K562 (cell line): Measurements from ENCODE around the gene RACK1. TPM values are rescaled to one million over a fixed set of nuclear protein-coding genes. Genes with fewer than 3 reads are reported as not detected.

Source experiments
- ATAC-seq: fragments of 200-7000 bp; cut with Tn5 transposase; 3 replicates; pipeline ENCODE4 v1.9.1; 2020; ENCODE audit warnings: moderate library complexity
- BruUV-seq: library from RNA; stranded (reverse); fragments of 400-500 nt; replicated peaks from 2 replicates; lab custom pipeline; 2021; lab: Mats Ljungman, UMichigan
- CTCF ChIA-PET: fragments of 300-600 bp; formaldehyde crosslinking; extraction: SDS; loops from one replicate; lab custom pipeline; 2021; ENCODE audit warnings: low intra/inter-chr PET ratio; lab: Yijun Ruan, JAX
- POLR2A ChIA-PET: fragments of 300-600, 350-650 bp; sonication (Branson Sonifier 250); formaldehyde crosslinking; extraction: SDS; loops from one replicate; lab custom pipeline; 2021; ENCODE audit warnings: antibody characterized with exemption, inconsistent platforms; lab: Yijun Ruan, JAX
- DNase-seq, 4 experiments: peaks; one replicate each; pipeline versions ENCODE4 v3.0.0 to v3.0.0-alpha.2; 2011 to 2018; ENCODE audit warnings: low spot score in 3 of 4, mixed read lengths in 3 of 4; ENCODE audit errors: extremely low read depth in 1 of 4
- FAIRE-seq: peaks from 2 replicates; lab custom pipeline; 2011; peaks lifted over from hg19 to GRCh38; lab: Jason Lieb, UNC
- H2AFZ ChIP-seq: 2 replicates; pipeline ENCODE4 v1.6.0; 2011; ENCODE audit warnings: low read depth, low read length, control low read depth, inconsistent platforms
- H3K27ac ChIP-seq: fragments of 200-600 bp; 3 replicates; pipeline ENCODE4 v1.8.0; 2011; ENCODE audit warnings: low read depth, mild to moderate bottlenecking, control low read depth, inconsistent platforms, low read length, moderate library complexity, mixed read lengths; ENCODE audit errors: extremely low read depth
- H3K27me3 ChIP-seq, 2 experiments: fragments of 300-600 bp in 1 of 2; 2 replicates in 1 of 2; 3 replicates in 1 of 2; pipeline versions ENCODE4 v1.6.0 to v1.8.0; 2011; ENCODE audit warnings: inconsistent platforms in 2 of 2, low read length in 2 of 2, mild to moderate bottlenecking in 1 of 2, mixed read lengths in 1 of 2, moderate library complexity in 1 of 2; ENCODE audit not compliant: control insufficient read depth in 2 of 2, insufficient read depth in 2 of 2
- H3K36me3 ChIP-seq: fragments of 300-600 bp; 3 replicates; pipeline ENCODE4 v1.8.0; 2011; ENCODE audit warnings: mild to moderate bottlenecking, low read length, inconsistent platforms; ENCODE audit not compliant: control insufficient read depth, insufficient read depth
- H3K4me1 ChIP-seq, 2 experiments: fragments of 200-600 bp in 1 of 2; replicated peaks in 1 of 2; 2 replicates in 1 of 2; 3 replicates in 1 of 2; pipeline versions ENCODE4 v1.5.1 to v1.8.0; 2011; ENCODE audit warnings: inconsistent platforms in 2 of 2, low read length in 2 of 2, mild to moderate bottlenecking in 1 of 2, mixed read lengths in 1 of 2, moderate library complexity in 1 of 2; ENCODE audit not compliant: control insufficient read depth in 2 of 2, insufficient read depth in 2 of 2
- H3K4me2 ChIP-seq: 2 replicates; pipeline ENCODE4 v1.6.1; 2011; ENCODE audit warnings: low read length, control low read depth, inconsistent platforms, mixed read lengths; ENCODE audit not compliant: insufficient read depth
- H3K4me3 ChIP-seq: fragments of 200-600 bp; sonication (generic), shearing (Covaris generic); 2 replicates; pipeline ENCODE4 v1.5.1; 2016; ENCODE audit warnings: control low read depth, inconsistent platforms
- H3K79me2 ChIP-seq: fragments of 200-600 bp; 3 replicates; pipeline ENCODE4 v1.8.0; 2011; ENCODE audit warnings: low read length, inconsistent platforms; ENCODE audit not compliant: control insufficient read depth, insufficient read depth
- H3K9ac ChIP-seq, 2 experiments: 2 replicates each; pipeline versions ENCODE4 v1.6.0 to v1.6.1; 2011; ENCODE audit warnings: low read depth in 2 of 2, low read length in 2 of 2, control low read depth in 1 of 2, inconsistent platforms in 1 of 2, mild to moderate bottlenecking in 1 of 2, mixed read lengths in 1 of 2; ENCODE audit not compliant: insufficient read depth in 1 of 2
- H3K9me1 ChIP-seq: one replicate; pipeline ENCODE4 v1.6.0; 2011; ENCODE audit warnings: inconsistent platforms, mild to moderate bottlenecking, low read length, moderate library complexity; ENCODE audit not compliant: control insufficient read depth, insufficient read depth
- H3K9me3 ChIP-seq: replicated peaks from 2 replicates; pipeline ENCODE4 v1.5.1; 2011; ENCODE audit warnings: low read depth, low read length, inconsistent platforms; ENCODE audit not compliant: control insufficient read depth, insufficient read depth
- H4K20me1 ChIP-seq: replicated peaks from 2 replicates; pipeline ENCODE4 v1.6.1; 2011; ENCODE audit warnings: low read length, inconsistent platforms, mixed read lengths; ENCODE audit not compliant: control insufficient read depth, insufficient read depth
- ATF6 ChIP-seq: sonication (generic); formaldehyde crosslinking; IDR thresholded peaks from 2 replicates; pipeline ENCODE4 v1.4.0; 2020; ENCODE audit warnings: mild to moderate bottlenecking, missing genetic modification reagents
- CHCHD3 ChIP-seq: fragments of 250-450 bp; sonication (Bioruptor Pico); IDR thresholded peaks from 2 replicates; pipeline ENCODE4 v2.1.2; 2022; ENCODE audit warnings: mild to moderate bottlenecking
- ELF4 ChIP-seq: fragments of 450-650 bp; formaldehyde crosslinking; IDR thresholded peaks from 2 replicates; pipeline ENCODE4 v1.4.0; 2022; ENCODE audit warnings: missing genetic modification characterization
- ETV6 ChIP-seq, 3 experiments: fragments of 150-350 bp in 1 of 3; sonication (generic) in 1 of 3; formaldehyde crosslinking in 1 of 3; IDR thresholded peaks; 2 replicates each; pipeline versions ENCODE4 v1.6.1 to v1.8.0; 2014 to 2022; ENCODE audit warnings: borderline replicate concordance in 2 of 3, low read depth in 2 of 3, antibody characterized with exemption in 1 of 3, low read length in 1 of 3, mild to moderate bottlenecking in 1 of 3, missing genetic modification reagents in 1 of 3
- JUN ChIP-seq, 2 experiments: sonication (generic) in 1 of 2; formaldehyde crosslinking in 1 of 2; IDR thresholded peaks; 2 replicates each; pipeline versions ENCODE4 v1.6.1 to v1.8.0; 2012 to 2022; ENCODE audit warnings: borderline replicate concordance in 2 of 2, mild to moderate bottlenecking in 2 of 2, improper control_type of control experiment in 1 of 2, low read depth in 1 of 2, low read length in 1 of 2, missing genetic modification reagents in 1 of 2
- MTA1 ChIP-seq: fragments of 450-650 bp; IDR thresholded peaks from 2 replicates; pipeline ENCODE4 v1.6.1; 2017; ENCODE audit warnings: borderline replicate concordance
- NUFIP1 ChIP-seq: fragments of 450-650 bp; IDR thresholded peaks from 2 replicates; pipeline ENCODE4 v1.6.1; 2018; ENCODE audit not compliant: partially characterized antibody
- SP1 ChIP-seq: sonication (generic); formaldehyde crosslinking; IDR thresholded peaks from 2 replicates; pipeline ENCODE4 v1.8.1; 2022; ENCODE audit warnings: mild to moderate bottlenecking, missing genetic modification reagents
- TCF7 ChIP-seq: sonication (generic); IDR thresholded peaks from 2 replicates; pipeline ENCODE4 v1.6.1; 2016; ENCODE audit warnings: antibody characterized with exemption, borderline replicate concordance
- WGBS: fragments of 100-300 bp; shearing (Covaris generic); methylation state at CpG from one replicate; pipeline ENCODE4 v1.1.6; 2016; ENCODE audit warnings: low coverage, mixed read lengths; ENCODE audit not compliant: insufficient coverage; ENCODE audit errors: missing lambda C conversion rate; 5-methylcytosine and 5-hydroxymethylcytosine counted together
- in situ Hi-C: fragments of 300-500 bp; cut with MboI; formaldehyde crosslinking; loops from 4 replicates; pipeline ENCODE4 v1.15.0; 2018; ENCODE audit warnings: inconsistent platforms, mixed read lengths
- intact Hi-C: fragments of 100-400 bp; cut with micrococcal nuclease; formaldehyde crosslinking; loops from 2 replicates; pipeline ENCODE4 v1.14.2; 2022
- polyA plus RNA-seq, 8 experiments: library from polyadenylated mRNA; depleted of rRNA in 4 of 8; stranded (reverse) in 5 of 8; unstranded in 3 of 8; fragments of >200 nt; fragmentation: Nextera tagmentation in 2 of 8; fragmentation: Illumina TruSeq in 1 of 8; extraction: Ambion mirVana in 2 of 8; extraction: Trizol in 1 of 8; gene quantifications; 2 replicates each; pipeline versions ENCODE4 v1.2.1 to v1.2.3, GENCODE V29; 2011 to 2014; ENCODE audit warnings: inconsistent platforms in 1 of 8, missing spikeins in 1 of 8
- total RNA-seq, 7 experiments: library from RNA; depleted of rRNA in 6 of 7; stranded (reverse); fragments of >200 nt in 6 of 7; fragmentation: Illumina TruSeq in 2 of 7; extraction: Trizol in 2 of 7; gene quantifications; 2 replicates each; pipeline versions ENCODE4 v1.2.1 to v1.2.3, GENCODE V29; 2011 to 2021; ENCODE audit warnings: low replicate concordance in 1 of 7
- TF ChIP-seq, protein P1 (sequence below): fragments of 450-650 bp; IDR thresholded peaks from 2 replicates; pipeline ENCODE4 v1.6.1; 2016; ENCODE audit warnings: borderline replicate concordance
- TF ChIP-seq, protein P2 (sequence below): fragments of 250-450 bp; sonication (Bioruptor Pico); IDR thresholded peaks from 2 replicates; pipeline ENCODE4 v1.8.0; 2022; ENCODE audit warnings: inconsistent platforms, mild to moderate bottlenecking, moderate library complexity, borderline replicate concordance

The RACK1 gene
- total and polyA plus RNA-seq, 9 of the 15 experiments (the other 6 are each of a cell fraction or from before 2014, with no cell fraction given), result 2,303 to 5,311 (median 3,833) TPM

DNA sequence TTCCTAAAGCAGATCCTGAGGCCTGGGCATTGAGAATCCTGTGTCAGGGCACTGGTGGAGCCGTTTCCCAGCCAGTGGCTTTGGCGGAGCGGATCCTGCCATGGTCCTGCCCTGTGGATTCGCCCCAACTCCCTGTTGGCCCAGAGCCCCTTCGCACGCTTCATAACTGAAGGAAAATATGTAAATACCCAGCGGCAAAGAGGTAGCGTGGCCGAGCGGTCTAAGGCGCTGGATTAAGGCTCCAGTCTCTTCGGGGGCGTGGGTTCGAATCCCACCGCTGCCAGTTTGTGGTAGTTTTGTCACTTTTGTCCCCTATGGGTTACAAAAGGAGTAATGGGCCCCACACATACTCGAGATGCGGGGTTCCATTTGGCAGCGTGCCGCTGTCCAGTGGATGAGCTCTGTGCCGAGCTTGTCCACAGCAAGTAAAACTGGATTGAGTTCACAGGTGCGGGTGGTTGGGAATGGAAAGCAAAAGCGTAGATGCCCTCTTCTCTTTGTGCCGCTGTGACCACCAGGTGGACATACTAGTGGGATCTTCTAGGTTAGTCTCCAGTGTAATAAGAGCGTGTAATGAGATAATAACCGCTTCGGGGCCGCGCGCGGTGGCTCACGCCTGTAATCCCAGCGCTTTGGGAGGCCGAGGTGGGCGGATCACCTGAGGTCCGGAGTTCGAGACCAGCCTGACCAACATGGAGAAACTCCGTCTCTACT lies 56.0 kb downstream of the RACK1 start:
- Histone ChIP-seq H3K27ac (peak overlapping the region; percentile 95), H3K4me1 (peaks cover 17 to 58% of the 10 kb centered on the region in 2 experiments), H4K20me1 (0 out of 2 replicates have a peak, but pooled peaks cover 3% of the 10 kb centered on the region), H3K9me1 (no peaks in the 10 kb centered on the region), H3K4me3 (peak overlapping the region; percentile 67), H3K9me3 (no peaks in the 10 kb centered on the region), H3K4me2 (peak overlapping the region; percentile 99), H3K79me2 (peaks cover 6% of the 10 kb centered on the region), H3K27me3 (no peaks in the 10 kb centered on the region), H3K36me3 (no peaks in the 10 kb centered on the region), H3K9ac (peak overlapping the region; percentile 95 to 96), H2AFZ (peak overlapping the region; percentile 96)
- DNase-seq, result peak; percentile 62 to 93 (median 64)
- intact Hi-C loops, result loop anchor here (1.0 to 5.0 kb wide), 4 partner anchors 15 to 75 kb away; partner anchors contain the start of gene TRIM52
- in situ Hi-C loops, result no loop called here
- peak; percentile 15 for ATAC-seq
- CTCF ChIA-PET, result no interaction called here
- TSS peak; percentile 77 for BruUV-seq
- FAIRE-seq, result peak; percentile 49
- WGBS, result 2% methylated on average over 37 of the region's 37 CpGs
- POLR2A ChIA-PET, result interaction anchor here (0.6 to 2.3 kb wide), 7 partner anchors 12 to 251 kb away, joined by 3 to 11 read pairs (median 4); partner anchors contain the start of gene TRIM41
- TF ChIP-seq JUN (IDR thresholded peaks at IDR 0.05; ENCODE audit: borderline replicate concordance, low read depth, low read length) (0 out of 2 replicates have a peak, but pooled peaks have one; percentile 31), JUN (CRISPR knock-in tag; IDR thresholded peaks at IDR 0.05; ENCODE audit: borderline replicate concordance) (peak; percentile 62; the same call in 1 of the 2 replicates), TCF7 (no peak), ELF4 (no peak), SP1 (peak; percentile 82), NUFIP1 (no peak), CHCHD3 (CRISPR knock-in tag) (no peak), ATF6 (no peak), ETV6 (IDR thresholded peaks at IDR 0.05; ENCODE audit: borderline replicate concordance in 1 of 2, low read depth in 2 of 2, low read length in 1 of 2) (0 out of 4 replicates have a peak, but pooled peaks of 1 of the 2 experiments have one; percentile 33), ETV6 (CRISPR knock-in tag; IDR thresholded peaks at IDR 0.05; ENCODE audit: borderline replicate concordance) (peak; percentile 68; the same call in 1 of the 2 replicates), MTA1 (peak; percentile 81)
- TF ChIP-seq, protein P1, sequence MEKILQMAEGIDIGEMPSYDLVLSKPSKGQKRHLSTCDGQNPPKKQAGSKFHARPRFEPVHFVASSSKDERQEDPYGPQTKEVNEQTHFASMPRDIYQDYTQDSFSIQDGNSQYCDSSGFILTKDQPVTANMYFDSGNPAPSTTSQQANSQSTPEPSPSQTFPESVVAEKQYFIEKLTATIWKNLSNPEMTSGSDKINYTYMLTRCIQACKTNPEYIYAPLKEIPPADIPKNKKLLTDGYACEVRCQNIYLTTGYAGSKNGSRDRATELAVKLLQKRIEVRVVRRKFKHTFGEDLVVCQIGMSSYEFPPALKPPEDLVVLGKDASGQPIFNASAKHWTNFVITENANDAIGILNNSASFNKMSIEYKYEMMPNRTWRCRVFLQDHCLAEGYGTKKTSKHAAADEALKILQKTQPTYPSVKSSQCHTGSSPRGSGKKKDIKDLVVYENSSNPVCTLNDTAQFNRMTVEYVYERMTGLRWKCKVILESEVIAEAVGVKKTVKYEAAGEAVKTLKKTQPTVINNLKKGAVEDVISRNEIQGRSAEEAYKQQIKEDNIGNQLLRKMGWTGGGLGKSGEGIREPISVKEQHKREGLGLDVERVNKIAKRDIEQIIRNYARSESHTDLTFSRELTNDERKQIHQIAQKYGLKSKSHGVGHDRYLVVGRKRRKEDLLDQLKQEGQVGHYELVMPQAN, result no peak; the same call in none of the 2 replicates
- TF ChIP-seq, protein P2, sequence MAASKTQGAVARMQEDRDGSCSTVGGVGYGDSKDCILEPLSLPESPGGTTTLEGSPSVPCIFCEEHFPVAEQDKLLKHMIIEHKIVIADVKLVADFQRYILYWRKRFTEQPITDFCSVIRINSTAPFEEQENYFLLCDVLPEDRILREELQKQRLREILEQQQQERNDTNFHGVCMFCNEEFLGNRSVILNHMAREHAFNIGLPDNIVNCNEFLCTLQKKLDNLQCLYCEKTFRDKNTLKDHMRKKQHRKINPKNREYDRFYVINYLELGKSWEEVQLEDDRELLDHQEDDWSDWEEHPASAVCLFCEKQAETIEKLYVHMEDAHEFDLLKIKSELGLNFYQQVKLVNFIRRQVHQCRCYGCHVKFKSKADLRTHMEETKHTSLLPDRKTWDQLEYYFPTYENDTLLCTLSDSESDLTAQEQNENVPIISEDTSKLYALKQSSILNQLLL (CRISPR knock-in tag), result no peak
